HG03103 (cell line): ENCODE measurements around the gene TSPAN13.

Source experiments
- ATAC-seq: cut with Tn5 transposase; IDR thresholded peaks from one replicate; pipeline ENCODE4 v1.9.1; 2021; ENCODE audit warnings: low read depth; ENCODE audit not compliant: unreplicated experiment

The TSPAN13 gene

GRCh38 chr7:16810112-16810511 lies 56.6 kb downstream of the TSPAN13 start:
- ATAC-seq, result no peak

GRCh38 chr7:16810573-16810972 lies 57.0 kb downstream of the TSPAN13 start:
- ATAC-seq, result no peak

GRCh38 chr7:16811551-16811950 lies 58.0 kb downstream of the TSPAN13 start:
- no peak for ATAC-seq

DNA sequence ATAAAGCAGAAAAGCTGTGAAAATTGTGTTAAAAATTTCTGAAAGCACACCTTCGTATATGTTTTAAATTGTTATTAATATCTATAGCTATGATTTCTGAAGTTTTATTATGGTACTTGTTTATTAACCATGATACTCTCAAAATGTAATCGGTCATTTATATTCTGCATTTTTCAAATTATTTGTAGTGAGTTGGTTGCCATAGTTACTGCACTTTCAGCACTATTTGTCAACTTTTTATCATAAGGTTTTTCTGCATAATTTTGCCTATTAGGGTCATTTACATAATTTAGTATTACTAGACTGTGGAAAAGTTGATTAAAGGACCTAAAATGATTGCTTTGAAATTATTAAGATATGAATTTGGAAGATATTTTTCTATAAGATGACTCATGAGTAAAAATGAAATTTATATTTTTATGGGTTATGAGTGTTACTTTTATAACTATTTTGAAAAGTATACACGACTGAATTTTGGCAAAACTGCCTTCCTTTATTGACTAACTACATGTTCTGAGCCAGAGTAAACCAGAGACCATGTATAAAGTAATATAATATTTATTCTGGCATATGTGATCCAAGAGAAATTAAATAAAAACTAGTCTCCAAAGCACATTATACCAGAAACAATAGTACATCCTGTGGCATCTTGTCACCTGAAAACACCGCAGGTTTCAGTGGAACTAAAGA lies 59.1 kb downstream of the TSPAN13 start:
- no peak for ATAC-seq

- no peak for ATAC-seq
Measured at GRCh38 chr7:16813232-16813616, 59.7 kb downstream of the TSPAN13 start.

- no peak for ATAC-seq
Measured at GRCh38 chr7:16815001-16815400, 61.4 kb downstream of the TSPAN13 start.

DNA sequence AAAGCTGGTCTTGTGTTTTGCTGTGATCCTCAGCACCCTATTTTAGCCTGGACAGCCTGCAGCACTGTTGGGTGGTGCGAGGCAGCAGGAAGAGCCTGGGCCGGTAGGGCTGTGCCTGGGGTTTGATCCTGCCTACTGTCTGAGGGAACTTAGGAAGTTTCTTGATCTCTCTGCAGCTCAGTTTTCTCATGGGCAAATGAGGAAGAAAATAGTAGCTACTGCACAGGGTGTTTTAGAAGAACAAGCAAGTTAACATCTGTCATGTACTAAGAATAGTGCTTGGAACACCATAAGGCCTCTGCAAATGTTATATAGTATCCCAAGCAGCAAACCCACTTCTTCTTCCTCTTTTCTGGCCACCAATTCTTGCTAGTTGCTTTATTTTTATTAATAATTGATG lies 63.3 kb downstream of the TSPAN13 start:
- no peak for ATAC-seq

- no peak for ATAC-seq
Measured at GRCh38 chr7:16817536-16817935, 64.0 kb downstream of the TSPAN13 start.

GRCh38 chr7:16818732-16819131 lies 65.2 kb downstream of the TSPAN13 start:
- no peak for ATAC-seq

GRCh38 chr7:16822029-16822428 lies 68.5 kb downstream of the TSPAN13 start:
- no peak for ATAC-seq

- no peak for ATAC-seq
Measured at GRCh38 chr7:16826060-16826459, 72.5 kb downstream of the TSPAN13 start.

DNA sequence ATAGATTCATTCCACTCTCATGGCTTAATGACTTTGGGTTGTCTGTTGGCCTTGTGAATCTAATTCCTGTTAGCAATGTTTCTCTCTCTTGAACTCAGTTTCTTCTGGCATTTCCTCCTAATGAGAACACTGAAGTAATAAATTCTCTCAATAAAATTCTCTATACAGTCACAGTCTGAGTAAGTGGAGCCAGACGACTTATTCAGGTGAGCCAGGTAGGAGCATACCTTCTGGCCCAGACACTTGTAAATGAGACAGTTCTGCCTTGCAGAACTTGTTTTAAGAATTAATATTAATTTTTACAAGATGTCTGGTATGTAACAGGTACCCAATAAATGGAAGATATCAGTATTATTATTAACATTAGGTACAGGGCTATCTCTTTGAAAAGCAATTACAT lies 79.8 kb downstream of the TSPAN13 start:
- no peak for ATAC-seq
